ENCODE data around the gene ST6GALNAC1. TPM values are rescaled to one million over a fixed set of nuclear protein-coding genes. Genes with fewer than 3 reads are reported as not detected.

The ST6GALNAC1 gene
- total and polyA plus RNA-seq, 2 of the 13 experiments (the other 11 are each of a cell fraction or from before 2014, with no cell fraction given) = not detected

DNA sequence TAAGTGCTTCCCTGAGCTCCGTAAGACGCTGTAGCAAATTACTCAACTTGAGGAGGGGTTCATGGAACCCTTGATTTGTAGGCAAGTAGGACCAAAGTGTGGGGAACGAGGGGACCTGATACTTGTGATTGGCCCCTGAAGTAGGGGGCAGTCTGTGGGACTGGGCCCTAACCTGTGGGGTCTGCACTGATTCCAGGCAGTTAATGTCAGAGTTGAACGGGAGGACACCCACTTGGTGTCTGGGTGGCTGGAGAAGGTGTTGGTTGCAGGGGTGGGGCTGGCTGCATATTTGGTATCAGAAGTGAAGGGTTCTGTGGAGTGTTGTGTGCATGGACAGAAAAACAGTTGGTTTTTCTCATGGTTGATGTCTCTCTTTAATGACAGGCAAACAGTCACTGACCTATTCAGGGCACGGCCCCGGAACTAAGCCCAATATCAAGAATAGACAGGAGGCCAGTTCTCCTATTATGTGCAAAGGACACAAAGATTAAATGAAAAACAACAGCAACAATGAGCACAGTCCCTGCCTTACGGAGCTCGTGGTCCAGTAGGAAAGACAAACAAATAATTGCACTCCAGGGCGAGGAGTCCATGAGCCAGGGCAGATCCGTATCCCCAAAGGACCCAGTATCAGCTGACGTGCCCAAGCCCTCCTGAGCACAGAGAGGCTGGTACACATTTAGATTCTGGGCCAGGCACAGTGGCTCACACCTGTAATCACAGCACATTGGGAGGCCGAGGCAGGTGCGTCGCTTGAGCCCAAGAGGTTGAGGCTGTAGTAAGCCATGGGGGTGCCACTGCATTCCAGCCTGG, 48.0 kb upstream of the ST6GALNAC1 start (continued):
- TF ChIP-seq HNRNPH1 (optimal IDR thresholded peaks at IDR 0.05; ENCODE audit: low read depth, low read length) (no peak), ZNF124 (CRISPR knock-in tag; IDR thresholded peaks at IDR 0.05) (0 out of 2 replicates have a peak, but pooled peaks have one; percentile 48), ASH2L (IDR thresholded peaks at IDR 0.05; ENCODE audit: insufficient read length, low read depth, low read length) (peak; percentile 45), HNF4G (IDR thresholded peaks at IDR 0.05; ENCODE audit: borderline replicate concordance, low read depth, low read length) (0 out of 2 replicates have a peak, but pooled peaks have one; percentile 21), HNF4G (CRISPR knock-in tag; IDR thresholded peaks at IDR 0.05; ENCODE audit: borderline replicate concordance, low read depth) (peak; percentile 67; the same call in 1 of the 2 replicates), RXRA (CRISPR knock-in tag; IDR thresholded peaks at IDR 0.05) (peak; percentile 88), ZMAT3 (CRISPR knock-in tag; conservative IDR thresholded peaks at IDR 0.05) (peak; percentile 44; the same call in 1 of the 2 replicates), AGO1 (IDR thresholded peaks at IDR 0.05; ENCODE audit: low read depth, low read length, poor library complexity, severe bottlenecking) (no peak), FOXA3 (CRISPR knock-in tag; IDR thresholded peaks at IDR 0.05) (peak; percentile 83), PCBP1 (IDR thresholded peaks at IDR 0.05; ENCODE audit: borderline replicate concordance, low read depth, low read length) (no peak), ZSCAN25 (CRISPR knock-in tag; IDR thresholded peaks at IDR 0.05) (peak; percentile 93), MTF1 (CRISPR knock-in tag; IDR thresholded peaks at IDR 0.05) (no peak), SYNCRIP (IDR thresholded peaks at IDR 0.05; ENCODE audit: insufficient read depth, low read depth, low read length) (no peak), MYC (CRISPR knock-in tag; IDR thresholded peaks at IDR 0.05; ENCODE audit: borderline replicate concordance) (peak; percentile 48; the same call in 1 of the 2 replicates), ZZZ3 (CRISPR knock-in tag; IDR thresholded peaks at IDR 0.05; ENCODE audit: borderline replicate concordance) (no peak), EHMT2 (IDR thresholded peaks at IDR 0.05; ENCODE audit: borderline replicate concordance, low read depth, low read length) (no peak), MXD4 (CRISPR knock-in tag; IDR thresholded peaks at IDR 0.05) (peak; percentile 71; the same call in 1 of the 2 replicates), ZKSCAN8 (CRISPR knock-in tag; IDR thresholded peaks at IDR 0.05; ENCODE audit: borderline replicate concordance) (peak; percentile 83; the same call in 1 of the 2 replicates), ZNF432 (CRISPR knock-in tag; IDR thresholded peaks at IDR 0.05; ENCODE audit: borderline replicate concordance) (no peak), ZNF616 (CRISPR knock-in tag; IDR thresholded peaks at IDR 0.05; ENCODE audit: low read depth) (no peak), ZNF773 (CRISPR knock-in tag; IDR thresholded peaks at IDR 0.05; ENCODE audit: borderline replicate concordance) (no peak), SNAPC2 (CRISPR knock-in tag; IDR thresholded peaks at IDR 0.05) (peak; percentile 87; the same call in 1 of the 2 replicates)
- TF ChIP-seq, protein P1, sequence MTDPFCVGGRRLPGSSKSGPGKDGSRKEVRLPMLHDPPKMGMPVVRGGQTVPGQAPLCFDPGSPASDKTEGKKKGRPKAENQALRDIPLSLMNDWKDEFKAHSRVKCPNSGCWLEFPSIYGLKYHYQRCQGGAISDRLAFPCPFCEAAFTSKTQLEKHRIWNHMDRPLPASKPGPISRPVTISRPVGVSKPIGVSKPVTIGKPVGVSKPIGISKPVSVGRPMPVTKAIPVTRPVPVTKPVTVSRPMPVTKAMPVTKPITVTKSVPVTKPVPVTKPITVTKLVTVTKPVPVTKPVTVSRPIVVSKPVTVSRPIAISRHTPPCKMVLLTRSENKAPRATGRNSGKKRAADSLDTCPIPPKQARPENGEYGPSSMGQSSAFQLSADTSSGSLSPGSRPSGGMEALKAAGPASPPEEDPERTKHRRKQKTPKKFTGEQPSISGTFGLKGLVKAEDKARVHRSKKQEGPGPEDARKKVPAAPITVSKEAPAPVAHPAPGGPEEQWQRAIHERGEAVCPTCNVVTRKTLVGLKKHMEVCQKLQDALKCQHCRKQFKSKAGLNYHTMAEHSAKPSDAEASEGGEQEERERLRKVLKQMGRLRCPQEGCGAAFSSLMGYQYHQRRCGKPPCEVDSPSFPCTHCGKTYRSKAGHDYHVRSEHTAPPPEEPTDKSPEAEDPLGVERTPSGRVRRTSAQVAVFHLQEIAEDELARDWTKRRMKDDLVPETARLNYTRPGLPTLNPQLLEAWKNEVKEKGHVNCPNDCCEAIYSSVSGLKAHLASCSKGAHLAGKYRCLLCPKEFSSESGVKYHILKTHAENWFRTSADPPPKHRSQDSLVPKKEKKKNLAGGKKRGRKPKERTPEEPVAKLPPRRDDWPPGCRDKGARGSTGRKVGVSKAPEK (CRISPR knock-in tag; IDR thresholded peaks at IDR 0.05; ENCODE audit: borderline replicate concordance) = 0 out of 2 replicates have a peak, but pooled peaks have one; percentile 68
- TF ChIP-seq, protein P2, sequence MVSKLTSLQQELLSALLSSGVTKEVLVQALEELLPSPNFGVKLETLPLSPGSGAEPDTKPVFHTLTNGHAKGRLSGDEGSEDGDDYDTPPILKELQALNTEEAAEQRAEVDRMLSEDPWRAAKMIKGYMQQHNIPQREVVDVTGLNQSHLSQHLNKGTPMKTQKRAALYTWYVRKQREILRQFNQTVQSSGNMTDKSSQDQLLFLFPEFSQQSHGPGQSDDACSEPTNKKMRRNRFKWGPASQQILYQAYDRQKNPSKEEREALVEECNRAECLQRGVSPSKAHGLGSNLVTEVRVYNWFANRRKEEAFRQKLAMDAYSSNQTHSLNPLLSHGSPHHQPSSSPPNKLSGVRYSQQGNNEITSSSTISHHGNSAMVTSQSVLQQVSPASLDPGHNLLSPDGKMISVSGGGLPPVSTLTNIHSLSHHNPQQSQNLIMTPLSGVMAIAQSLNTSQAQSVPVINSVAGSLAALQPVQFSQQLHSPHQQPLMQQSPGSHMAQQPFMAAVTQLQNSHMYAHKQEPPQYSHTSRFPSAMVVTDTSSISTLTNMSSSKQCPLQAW (CRISPR knock-in tag; IDR thresholded peaks at IDR 0.05) = peak; percentile 83
- TF ChIP-seq, protein P3, sequence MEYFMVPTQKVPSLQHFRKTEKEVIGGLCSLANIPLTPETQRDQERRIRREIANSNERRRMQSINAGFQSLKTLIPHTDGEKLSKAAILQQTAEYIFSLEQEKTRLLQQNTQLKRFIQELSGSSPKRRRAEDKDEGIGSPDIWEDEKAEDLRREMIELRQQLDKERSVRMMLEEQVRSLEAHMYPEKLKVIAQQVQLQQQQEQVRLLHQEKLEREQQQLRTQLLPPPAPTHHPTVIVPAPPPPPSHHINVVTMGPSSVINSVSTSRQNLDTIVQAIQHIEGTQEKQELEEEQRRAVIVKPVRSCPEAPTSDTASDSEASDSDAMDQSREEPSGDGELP (IDR thresholded peaks at IDR 0.05; ENCODE audit: borderline replicate concordance, low read depth) = peak; percentile 97

Measured in HepG2 (cell line).